ENCODE results near the gene RIPOR2. TPM values are rescaled to one million over a fixed set of nuclear protein-coding genes. Genes with fewer than 3 reads are reported as not detected.

The RIPOR2 gene
- total and polyA plus RNA-seq, 7 experiments from 2014 or later: 246 to 813 (median 532) TPM

DNA sequence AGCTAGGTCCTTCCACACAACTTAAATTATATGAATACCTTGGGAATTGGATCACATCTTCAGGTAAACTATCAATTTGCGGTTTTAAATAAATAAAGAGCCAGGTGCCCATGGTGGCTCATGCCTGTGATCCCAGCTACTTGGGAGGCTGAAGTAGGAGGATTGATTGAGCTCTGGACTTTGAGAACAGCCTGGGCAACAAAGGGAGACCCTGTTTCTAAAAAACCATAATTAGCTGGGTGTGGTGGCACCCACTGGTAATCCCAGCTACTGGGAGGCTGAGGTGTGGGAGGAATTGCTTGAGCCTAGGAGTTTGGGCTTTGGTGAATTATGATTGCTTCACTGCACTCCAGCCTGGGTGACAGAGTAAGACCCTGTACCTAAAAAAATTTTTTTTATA is 157.6 kb downstream of the RIPOR2 start:
- Histone ChIP-seq H3K27ac (ENCODE audit: low read depth, low read length) (no peak overlapping the region), H3K9me3 (ENCODE audit: control insufficient read depth in 2 of 3, low read length in 3 of 3) (no peaks in the 10 kb centered on the region), H3K36me3 (ENCODE audit: control insufficient read depth in 2 of 3, insufficient read depth in 3 of 3, low read length in 3 of 3) (peaks cover 0 to 4% (median 0%) of the 10 kb centered on the region in 3 experiments), H3K27me3 (ENCODE audit: control insufficient read depth in 2 of 2, insufficient read depth in 2 of 2, low read length in 2 of 2) (no peaks in the 10 kb centered on the region), H3K4me3 (ENCODE audit: low read length) (no peak overlapping the region), H3K4me1 (ENCODE audit: control insufficient read depth in 2 of 2, insufficient read depth in 2 of 2, low read length in 2 of 2) (peaks cover 6 to 7% of the 10 kb centered on the region in 2 donors)
- Mint-ChIP-seq H3K36me3 (peaks cover 0 to 26% (median 5%) of the 10 kb centered on the region in 5 donors), H3K4me3 (peak overlapping the region in 1 of 10 donors; percentile 73), H3K4me1 (peaks cover 10 to 52% (median 21%) of the 10 kb centered on the region in 7 donors), H3K9me3 (no peaks in the 10 kb centered on the region), H3K27ac (no peak overlapping the region), H3K27me3 (no peaks in the 10 kb centered on the region)
- ATAC-seq (no peak), DNase-seq (no peak)
- intact Hi-C loops (cut with micrococcal nuclease): loop anchor here in 1 of 2 donors (5.0 kb wide), 3 partner anchors 79 to 239 kb away; no protein-coding TSS in a partner anchor
- CTCF ChIA-PET: no interaction called here
- POLR2A ChIA-PET: interaction anchor here (1.3 kb wide), 1 partner anchor 247 kb away, joined by 3 read pairs; no protein-coding TSS in a partner anchor

DNA sequence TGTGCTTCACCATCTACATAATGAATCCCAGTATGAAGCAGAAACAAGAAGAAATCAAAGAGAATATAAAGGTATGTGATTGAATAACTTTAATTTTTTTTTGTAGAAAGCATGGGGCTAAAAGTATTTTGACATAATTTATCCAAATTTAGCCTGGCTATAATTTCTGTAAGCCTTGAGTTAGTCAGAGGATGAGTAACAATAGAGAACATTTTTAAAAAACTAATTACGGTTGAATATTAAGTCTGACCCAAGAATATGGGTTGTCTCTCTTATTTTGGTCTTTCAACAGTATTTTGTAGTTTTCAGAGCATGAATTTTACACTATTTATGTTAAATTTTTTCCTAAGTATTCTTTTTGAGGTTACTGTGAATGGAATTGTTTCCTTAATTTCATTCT is 158.5 kb downstream of the RIPOR2 start:
- CTCF ChIA-PET: no interaction called here
- POLR2A ChIA-PET: no interaction called here
- no peak overlapping the region for H3K27ac Mint-ChIP-seq
- Histone ChIP-seq H3K9me3 (ENCODE audit: control insufficient read depth in 2 of 3, low read length in 3 of 3) (no peaks in the 10 kb centered on the region), H3K27me3 (ENCODE audit: control insufficient read depth in 2 of 2, insufficient read depth in 2 of 2, low read length in 2 of 2) (no peaks in the 10 kb centered on the region), H3K27ac (ENCODE audit: low read depth, low read length) (no peak overlapping the region), H3K4me1 (ENCODE audit: control insufficient read depth in 2 of 2, insufficient read depth in 2 of 2, low read length in 2 of 2) (peaks cover 6 to 7% of the 10 kb centered on the region in 2 donors), H3K4me3 (ENCODE audit: low read length) (no peak overlapping the region), H3K36me3 (ENCODE audit: control insufficient read depth in 2 of 3, insufficient read depth in 3 of 3, low read length in 3 of 3) (peaks cover 0 to 4% (median 0%) of the 10 kb centered on the region in 3 experiments)
- H3K27me3 Mint-ChIP-seq: no peaks in the 10 kb centered on the region
- ATAC-seq (no peak), DNase-seq (no peak)
- H3K4me3 Mint-ChIP-seq: peak overlapping the region in 2 of 10 donors; percentile 25 to 98
- intact Hi-C loops (cut with micrococcal nuclease): loop anchor here in 1 of 2 donors (5.0 kb wide), 3 partner anchors 80 to 240 kb away; no protein-coding TSS in a partner anchor
- no peaks in the 10 kb centered on the region for H3K9me3 Mint-ChIP-seq
- H3K36me3 Mint-ChIP-seq: peaks cover 0 to 22% (median 4%) of the 10 kb centered on the region in 5 donors
- H3K4me1 Mint-ChIP-seq: peaks cover 10 to 50% (median 21%) of the 10 kb centered on the region in 7 donors

DNA sequence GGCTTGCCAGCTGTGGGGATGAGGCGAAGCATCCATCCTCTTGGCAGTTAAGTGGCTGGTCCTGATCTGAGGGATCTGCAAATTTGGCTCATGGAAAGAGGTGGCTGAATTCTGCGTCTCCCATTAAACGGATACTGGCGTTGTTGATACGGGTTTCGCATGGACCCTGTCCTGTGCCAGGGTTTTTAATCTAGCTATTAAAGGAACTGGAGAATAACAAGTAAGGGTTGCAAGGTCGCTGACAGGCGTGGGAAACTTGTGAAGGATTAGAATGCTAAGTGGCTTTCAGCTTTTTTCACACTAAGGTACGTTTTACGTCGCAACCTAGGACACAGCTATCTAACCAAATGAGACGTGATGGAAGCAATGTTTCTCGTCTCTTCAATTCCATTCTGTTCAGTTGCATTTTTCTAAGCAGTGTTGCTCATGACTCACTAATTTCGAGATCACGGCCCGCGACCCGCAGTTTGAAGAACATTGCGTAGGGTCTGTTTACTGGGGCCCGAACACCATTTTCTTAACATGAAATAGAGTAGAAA is 160.2 kb downstream of the RIPOR2 start:
- Mint-ChIP-seq H3K4me3 (peak overlapping the region; percentile 98 to 99 (median 98)), H3K27me3 (no peaks in the 10 kb centered on the region), H3K36me3 (peaks cover 0 to 15% (median 0%) of the 10 kb centered on the region in 5 donors), H3K27ac (peak overlapping the region; percentile 28 to 98 (median 97)), H3K4me1 (peaks cover 10 to 44% (median 21%) of the 10 kb centered on the region in 7 donors), H3K9me3 (no peaks in the 10 kb centered on the region)
- ChIA-PET CTCF (interaction anchor here (0.7 to 1.2 kb wide), 2 partner anchors 233 to 280 kb away, joined by 3 read pairs; no protein-coding TSS in a partner anchor), POLR2A (interaction anchor here (0.5 to 2.3 kb wide), 12 partner anchors 9 to 273 kb away, joined by 3 to 13 read pairs (median 3); partner anchors contain the start of genes ACOT13 and TDP2)
- intact Hi-C loops (cut with micrococcal nuclease): loop anchor here (1.0 to 5.0 kb wide), 7 partner anchors 54 to 243 kb away; partner anchors contain the start of gene TDP2 (in 1 of the 2)
- peaks cover 6 to 7% of the 10 kb centered on the region in 2 donors for H3K4me1 ChIP-seq (ENCODE audit: control insufficient read depth in 2 of 2, insufficient read depth in 2 of 2, low read length in 2 of 2)
- DNase-seq (peak in 2 of 9 donors; percentile 10 to 18), ATAC-seq (no peak)
- no peaks in the 10 kb centered on the region for H3K9me3 ChIP-seq (ENCODE audit: control insufficient read depth in 2 of 3, low read length in 3 of 3)
- H3K4me3 ChIP-seq (ENCODE audit: low read length): peak overlapping the region; percentile 93
- H3K27ac ChIP-seq (ENCODE audit: low read depth, low read length): peak overlapping the region; percentile 90
- peaks cover 0 to 4% (median 0%) of the 10 kb centered on the region in 3 experiments for H3K36me3 ChIP-seq (ENCODE audit: control insufficient read depth in 2 of 3, insufficient read depth in 3 of 3, low read length in 3 of 3)
- no peaks in the 10 kb centered on the region for H3K27me3 ChIP-seq (ENCODE audit: control insufficient read depth in 2 of 2, insufficient read depth in 2 of 2, low read length in 2 of 2)

- CTCF ChIA-PET: interaction anchor here (1.0 to 1.2 kb wide), 2 partner anchors 53 to 280 kb away, joined by 3 read pairs; no protein-coding TSS in a partner anchor
- DNase-seq: peak; percentile 91 to 99 (median 94)
Observed at GRCh38 chr6:24774696-24775519, 160.9 kb downstream of the RIPOR2 start, which contains the start of gene GMNN. Gene GMNN (plus strand): TSS chr6:24774937. CDS start chr6:24777247, 2,310 bp downstream.

GRCh38 chr6:24768361-24768760 is 167.4 kb downstream of the RIPOR2 start:
- Histone ChIP-seq H3K4me3 (ENCODE audit: low read length) (no peak overlapping the region), H3K27ac (ENCODE audit: low read depth, low read length) (no peak overlapping the region), H3K36me3 (ENCODE audit: control insufficient read depth in 2 of 3, insufficient read depth in 3 of 3, low read length in 3 of 3) (no peaks in the 10 kb centered on the region), H3K4me1 (ENCODE audit: control insufficient read depth in 2 of 2, insufficient read depth in 2 of 2, low read length in 2 of 2) (no peaks in the 10 kb centered on the region), H3K9me3 (ENCODE audit: control insufficient read depth in 2 of 3, low read length in 3 of 3) (no peaks in the 10 kb centered on the region), H3K27me3 (ENCODE audit: control insufficient read depth in 2 of 2, insufficient read depth in 2 of 2, low read length in 2 of 2) (no peaks in the 10 kb centered on the region)
- ChIA-PET CTCF (interaction anchor here (4.3 kb wide), 1 partner anchor 186 kb away, joined by 32 read pairs; no protein-coding TSS in a partner anchor), POLR2A (no interaction called here)
- DNase-seq (no peak), ATAC-seq (no peak)
- H3K4me1 Mint-ChIP-seq: peaks cover 0 to 8% (median 2%) of the 10 kb centered on the region in 7 donors
- no peaks in the 10 kb centered on the region for H3K9me3 Mint-ChIP-seq
- peaks cover 0 to 2% (median 0%) of the 10 kb centered on the region in 5 donors for H3K36me3 Mint-ChIP-seq
- H3K27ac Mint-ChIP-seq: no peak overlapping the region
- H3K27me3 Mint-ChIP-seq: no peaks in the 10 kb centered on the region
- no peak overlapping the region for H3K4me3 Mint-ChIP-seq
- intact Hi-C loops (cut with micrococcal nuclease): no loop called here

More at GRCh38 chr6:24774696-24775519, 160.9 kb downstream of the RIPOR2 start, which contains the start of gene GMNN:
- H3K36me3 Mint-ChIP-seq: peaks cover 0 to 12% (median 0%) of the 10 kb centered on the region in 5 donors
- peak within 1 kb of the TSS; percentile 90 for H3K27ac ChIP-seq (ENCODE audit: low read depth, low read length)
- H3K36me3 ChIP-seq (ENCODE audit: control insufficient read depth in 2 of 3, insufficient read depth in 3 of 3, low read length in 3 of 3): peaks cover 0 to 4% (median 0%) of the 10 kb centered on the region in 3 experiments
- no peaks in the 10 kb centered on the region for H3K27me3 Mint-ChIP-seq
- POLR2A ChIA-PET: interaction anchor here (0.5 to 2.3 kb wide), 12 partner anchors 8 to 1227 kb away, joined by 3 to 13 read pairs (median 3); partner anchors contain the start of genes ACOT13 and TDP2
- H3K9me3 Mint-ChIP-seq: no peaks in the 10 kb centered on the region
- ATAC-seq: peak; percentile 95
- H3K4me3 ChIP-seq (ENCODE audit: low read length): peak within 1 kb of the TSS; percentile 93
- peaks cover 10 to 38% (median 21%) of the 10 kb centered on the region in 7 donors for H3K4me1 Mint-ChIP-seq
- no peaks in the 10 kb centered on the region for H3K27me3 ChIP-seq (ENCODE audit: control insufficient read depth in 2 of 2, insufficient read depth in 2 of 2, low read length in 2 of 2)
- no peaks in the 10 kb centered on the region for H3K9me3 ChIP-seq (ENCODE audit: control insufficient read depth in 2 of 3, low read length in 3 of 3)
- intact Hi-C loops (cut with micrococcal nuclease): loop anchor here (1.0 to 5.0 kb wide), 7 partner anchors 54 to 244 kb away; partner anchors contain the start of gene TDP2 (in 2 of the 2)
- H3K4me1 ChIP-seq (ENCODE audit: control insufficient read depth in 2 of 2, insufficient read depth in 2 of 2, low read length in 2 of 2): peaks cover 6 to 7% of the 10 kb centered on the region in 2 donors
- H3K27ac Mint-ChIP-seq: peak within 1 kb of the TSS; percentile 91 to 98 (median 97)
- H3K4me3 Mint-ChIP-seq: peak within 1 kb of the TSS; percentile 98 to 99 (median 98)
